Activated CD4-positive, alpha-beta T cell treated with anti-CD3 and anti-CD28 coated beads, Interleukin-2, Interleukin-4, amounts not matched to agents 100 ng/mL and 50 ng/mL, durations not matched to agents 16 hours and 8 hours (primary cell): ENCODE measurements around the gene CLEC2A.
"Not testable (repeated sequence)": the region's sequence is repeated elsewhere in the genome, so short reads cannot be mapped to it uniquely, and the experiment has no call there.

Experiments
- DNase-seq: peaks from one replicate; pipeline ENCODE4 v3.0.0-alpha.2; 2020; ENCODE audit warnings: low spot score

CLEC2A gene

GRCh38 chr12:9932270-9932669, at the start of gene CLEC2A:
Gene CLEC2A, minus strand, starts transcription at chr12:9932370. Its CDS starts 41 bp downstream, at chr12:9932329.
- no peak for DNase-seq

GRCh38 chr12:9980126-9980525, 48.0 kb upstream of the CLEC2A start:
- no peak for DNase-seq

- DNase-seq = no peak
Observed at GRCh38 chr12:9977916-9978315, 45.7 kb upstream of the CLEC2A start.

- not testable (repeated sequence) for DNase-seq
Observed at GRCh38 chr12:9976626-9977025, 44.5 kb upstream of the CLEC2A start.

- no peak for DNase-seq
Observed at GRCh38 chr12:9975614-9976013, 43.4 kb upstream of the CLEC2A start.

- DNase-seq = not testable (repeated sequence)
Observed at GRCh38 chr12:9974731-9975130, 42.6 kb upstream of the CLEC2A start.

GRCh38 chr12:9973949-9974348, 41.8 kb upstream of the CLEC2A start:
- no peak for DNase-seq

- no peak for DNase-seq
Observed at GRCh38 chr12:9971181-9971580, 39.0 kb upstream of the CLEC2A start, which contains the start of gene CLEC12A. Gene CLEC12A, plus strand, starts transcription at chr12:9971409. Its CDS starts 188 bp downstream, at chr12:9971597.

GRCh38 chr12:9969673-9970072, 37.5 kb upstream of the CLEC2A start:
- DNase-seq = no peak

GRCh38 chr12:9961901-9962300, 29.7 kb upstream of the CLEC2A start:
- DNase-seq = no peak

GRCh38 chr12:9961106-9961505, 28.9 kb upstream of the CLEC2A start:
- no peak for DNase-seq

GRCh38 chr12:9960590-9960989, 28.4 kb upstream of the CLEC2A start:
- no peak for DNase-seq

GRCh38 chr12:9957834-9958233, 25.7 kb upstream of the CLEC2A start:
- DNase-seq = peak; percentile 14

GRCh38 chr12:9952954-9953729, 21.0 kb upstream of the CLEC2A start:
- DNase-seq = not testable (repeated sequence)

GRCh38 chr12:9951026-9951675, 19.0 kb upstream of the CLEC2A start:
- DNase-seq = peak; percentile 59

GRCh38 chr12:9948606-9949296, 16.6 kb upstream of the CLEC2A start:
- DNase-seq = peak; percentile 67

GRCh38 chr12:9947674-9948073, 15.5 kb upstream of the CLEC2A start:
- DNase-seq = no peak

- no peak for DNase-seq
Observed at GRCh38 chr12:9944391-9944790, 12.2 kb upstream of the CLEC2A start.

- DNase-seq = no peak
Observed at GRCh38 chr12:9943240-9943639, 11.1 kb upstream of the CLEC2A start.

GRCh38 chr12:9941838-9942237, 9.7 kb upstream of the CLEC2A start:
- no peak for DNase-seq

GRCh38 chr12:9940375-9940774, 8.2 kb upstream of the CLEC2A start:
- no peak for DNase-seq

- no peak for DNase-seq
Observed at GRCh38 chr12:9936591-9936990, 4.4 kb upstream of the CLEC2A start.

- no peak for DNase-seq
Observed at GRCh38 chr12:9935026-9935425, 2.9 kb upstream of the CLEC2A start.
